ENCODE measurements around the gene TRABD2B.

TRABD2B gene

GRCh38 chr1:47842228-47842919 lies 154.8 kb downstream of the TRABD2B start:
- no peak overlapping the region for H3K4me3 ChIP-seq (ENCODE audit: low read length)
- no peak for TF ChIP-seq ZNF274 (IDR thresholded peaks at IDR 0.05; ENCODE audit: low read depth, low read length)

GRCh38 chr1:47841356-47841755 lies 155.8 kb downstream of the TRABD2B start:
- TF ChIP-seq ZNF274 (IDR thresholded peaks at IDR 0.05; ENCODE audit: low read depth, low read length) = no peak
- H3K4me3 ChIP-seq (ENCODE audit: low read length) = no peak overlapping the region

- TF ChIP-seq ZNF274 (IDR thresholded peaks at IDR 0.05; ENCODE audit: low read depth, low read length) = no peak
Measured at GRCh38 chr1:47840393-47841190, 156.6 kb downstream of the TRABD2B start.

GRCh38 chr1:47839433-47839760 lies 157.8 kb downstream of the TRABD2B start:
- no peak overlapping the region for H3K4me3 ChIP-seq (ENCODE audit: low read length)
- TF ChIP-seq ZNF274 (IDR thresholded peaks at IDR 0.05; ENCODE audit: low read depth, low read length) = no peak

More at GRCh38 chr1:47840393-47841190, 156.6 kb downstream of the TRABD2B start:
- H3K4me3 ChIP-seq (ENCODE audit: low read length) = no peak overlapping the region

GRCh38 chr1:47838562-47839432 lies 158.4 kb downstream of the TRABD2B start:
- TF ChIP-seq ZNF274 (IDR thresholded peaks at IDR 0.05; ENCODE audit: low read depth, low read length) = no peak
- H3K4me3 ChIP-seq (ENCODE audit: low read length) = no peak overlapping the region

- no peak overlapping the region for H3K4me3 ChIP-seq (ENCODE audit: low read length)
- no peak for TF ChIP-seq ZNF274 (IDR thresholded peaks at IDR 0.05; ENCODE audit: low read depth, low read length)
Measured at GRCh38 chr1:47837866-47838561, 159.2 kb downstream of the TRABD2B start.

- no peak for TF ChIP-seq ZNF274 (IDR thresholded peaks at IDR 0.05; ENCODE audit: low read depth, low read length)
- H3K4me3 ChIP-seq (ENCODE audit: low read length) = no peak overlapping the region
Measured at GRCh38 chr1:47837056-47837830, 159.9 kb downstream of the TRABD2B start.

GRCh38 chr1:47835409-47835808 lies 161.8 kb downstream of the TRABD2B start:
- H3K4me3 ChIP-seq (ENCODE audit: low read length) = no peak overlapping the region
- no peak for TF ChIP-seq ZNF274 (IDR thresholded peaks at IDR 0.05; ENCODE audit: low read depth, low read length)

- no peak for TF ChIP-seq ZNF274 (IDR thresholded peaks at IDR 0.05; ENCODE audit: low read depth, low read length)
- no peak overlapping the region for H3K4me3 ChIP-seq (ENCODE audit: low read length)
Measured at GRCh38 chr1:47834326-47834725, 162.9 kb downstream of the TRABD2B start.

GRCh38 chr1:47830641-47831333 lies 166.4 kb downstream of the TRABD2B start:
- TF ChIP-seq ZNF274 (IDR thresholded peaks at IDR 0.05; ENCODE audit: low read depth, low read length) = no peak
- H3K4me3 ChIP-seq (ENCODE audit: low read length) = no peak overlapping the region

- H3K4me3 ChIP-seq (ENCODE audit: low read length) = no peak overlapping the region
- TF ChIP-seq ZNF274 (IDR thresholded peaks at IDR 0.05; ENCODE audit: low read depth, low read length) = no peak
Measured at GRCh38 chr1:47830021-47830420, 167.2 kb downstream of the TRABD2B start.

- TF ChIP-seq ZNF274 (IDR thresholded peaks at IDR 0.05; ENCODE audit: low read depth, low read length) = no peak
- H3K4me3 ChIP-seq (ENCODE audit: low read length) = no peak overlapping the region
Measured at GRCh38 chr1:47828978-47829377, 168.2 kb downstream of the TRABD2B start.

- no peak for TF ChIP-seq ZNF274 (IDR thresholded peaks at IDR 0.05; ENCODE audit: low read depth, low read length)
- H3K4me3 ChIP-seq (ENCODE audit: low read length) = no peak overlapping the region
Measured at GRCh38 chr1:47827109-47827508, 170.1 kb downstream of the TRABD2B start.
